Stimulated activated CD8-positive, alpha-beta memory T cell treated with anti-CD3 and anti-CD28 coated beads, Interleukin-7, amount 100 ng/mL, for 4 hours (primary cell): ENCODE data around the gene SLC39A11.
"Not testable (repeated sequence)": the region's sequence is repeated elsewhere in the genome, so short reads cannot be mapped to it uniquely, and the experiment has no call there.

Source experiments
- DNase-seq, 2 donors: peaks; one replicate each; pipeline ENCODE4 v3.0.0-alpha.2; 2020; ENCODE audit warnings: low read depth in 2 of 2

The SLC39A11 gene, protein sequence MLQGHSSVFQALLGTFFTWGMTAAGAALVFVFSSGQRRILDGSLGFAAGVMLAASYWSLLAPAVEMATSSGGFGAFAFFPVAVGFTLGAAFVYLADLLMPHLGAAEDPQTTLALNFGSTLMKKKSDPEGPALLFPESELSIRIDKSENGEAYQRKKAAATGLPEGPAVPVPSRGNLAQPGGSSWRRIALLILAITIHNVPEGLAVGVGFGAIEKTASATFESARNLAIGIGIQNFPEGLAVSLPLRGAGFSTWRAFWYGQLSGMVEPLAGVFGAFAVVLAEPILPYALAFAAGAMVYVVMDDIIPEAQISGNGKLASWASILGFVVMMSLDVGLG

DNA sequence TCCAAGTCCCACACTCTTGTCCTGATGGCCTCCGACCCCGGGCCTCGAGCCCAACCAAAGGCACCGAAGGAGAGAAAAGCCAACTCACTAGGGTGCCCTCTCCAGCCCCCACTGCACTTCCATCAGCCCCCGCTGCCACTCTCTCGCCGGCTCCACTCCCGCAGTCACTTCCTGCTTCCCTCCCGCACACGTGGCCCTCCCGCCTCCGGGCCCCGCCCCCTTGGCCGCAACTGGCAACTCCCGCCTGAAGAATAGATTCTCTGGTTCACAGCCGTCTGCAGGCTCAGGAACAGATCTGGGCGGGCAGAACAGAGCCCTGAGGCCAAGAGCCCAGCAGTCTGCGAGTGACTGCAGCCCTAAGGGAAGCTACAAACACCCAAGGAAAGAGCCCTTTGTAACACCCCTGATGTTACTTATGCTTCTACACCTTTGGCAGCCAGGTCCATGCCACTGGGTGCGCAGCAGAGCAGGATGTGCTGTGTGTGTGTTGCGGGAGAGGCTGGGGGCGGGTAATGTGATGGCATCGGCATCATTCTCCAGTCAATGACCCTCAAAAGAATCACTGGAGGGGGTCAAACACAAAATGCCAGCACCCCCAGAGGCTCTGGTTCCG, at the start of gene SLC39A11:
Gene SLC39A11 (minus strand): TSS at position 166 of the 613 bp plus-strand sequence. CDS start 3,924 bp downstream, outside the sequence.
- DNase-seq, result peak; percentile 82 to 88

DNA sequence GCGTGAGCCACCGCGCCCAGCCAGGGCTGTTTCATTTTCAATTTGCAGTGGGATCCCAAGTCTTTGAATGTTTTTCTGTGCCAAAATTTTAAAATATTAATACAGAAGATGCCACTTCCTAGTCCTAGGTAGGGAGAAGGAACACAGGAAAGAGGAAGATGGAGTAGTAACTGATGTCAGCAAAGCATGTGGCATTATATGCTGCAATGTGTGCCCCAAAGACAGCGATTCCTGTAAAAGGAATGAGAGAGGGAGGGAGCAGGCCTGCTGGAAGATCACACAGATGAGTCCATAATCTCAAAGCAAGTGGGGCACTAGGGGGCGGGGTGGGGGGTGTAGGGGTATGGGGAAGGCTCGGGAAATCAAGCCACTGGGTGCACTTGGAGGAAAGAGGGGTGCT, 48.9 kb upstream of the SLC39A11 start:
- no peak for DNase-seq

DNA sequence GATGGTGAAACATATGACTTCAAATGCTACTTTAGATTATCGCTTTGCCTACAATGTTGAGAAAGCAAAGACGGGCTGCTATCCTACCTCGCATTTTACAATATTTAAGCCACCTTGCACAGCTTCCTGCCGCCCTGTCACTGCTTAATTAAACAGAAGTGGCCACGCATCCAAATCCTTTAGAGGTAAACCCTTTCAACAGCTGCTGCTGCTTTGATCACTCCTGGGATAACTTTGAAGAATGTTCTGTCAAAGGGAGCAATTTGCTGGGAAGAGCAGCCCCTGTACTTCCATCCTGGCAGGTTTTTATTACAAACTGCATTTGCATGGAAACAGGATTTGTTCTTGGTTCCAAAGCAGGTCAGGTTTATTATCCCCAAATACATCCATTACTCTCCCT, 48.1 kb upstream of the SLC39A11 start:
- DNase-seq, result no peak

DNA sequence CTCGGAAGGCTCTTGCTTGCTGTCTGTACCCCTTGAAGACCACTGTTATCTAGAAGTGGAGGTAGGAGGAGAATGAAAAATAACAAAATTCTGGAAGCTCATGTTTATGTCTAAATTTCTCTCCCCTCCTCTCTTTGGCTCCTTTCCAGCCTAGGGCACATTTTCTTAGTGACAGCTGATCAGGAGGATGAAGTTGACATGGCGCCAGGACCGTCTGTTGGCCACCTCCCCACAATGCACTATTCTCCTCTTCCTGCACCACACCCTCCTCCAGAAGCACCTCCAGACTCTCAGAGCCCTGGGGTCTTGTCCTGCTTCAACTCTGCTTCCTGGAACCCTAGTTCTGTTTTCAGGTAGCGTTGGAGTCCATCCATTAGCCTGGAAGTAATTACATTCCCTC, 46.8 kb upstream of the SLC39A11 start:
- DNase-seq, result no peak

DNA sequence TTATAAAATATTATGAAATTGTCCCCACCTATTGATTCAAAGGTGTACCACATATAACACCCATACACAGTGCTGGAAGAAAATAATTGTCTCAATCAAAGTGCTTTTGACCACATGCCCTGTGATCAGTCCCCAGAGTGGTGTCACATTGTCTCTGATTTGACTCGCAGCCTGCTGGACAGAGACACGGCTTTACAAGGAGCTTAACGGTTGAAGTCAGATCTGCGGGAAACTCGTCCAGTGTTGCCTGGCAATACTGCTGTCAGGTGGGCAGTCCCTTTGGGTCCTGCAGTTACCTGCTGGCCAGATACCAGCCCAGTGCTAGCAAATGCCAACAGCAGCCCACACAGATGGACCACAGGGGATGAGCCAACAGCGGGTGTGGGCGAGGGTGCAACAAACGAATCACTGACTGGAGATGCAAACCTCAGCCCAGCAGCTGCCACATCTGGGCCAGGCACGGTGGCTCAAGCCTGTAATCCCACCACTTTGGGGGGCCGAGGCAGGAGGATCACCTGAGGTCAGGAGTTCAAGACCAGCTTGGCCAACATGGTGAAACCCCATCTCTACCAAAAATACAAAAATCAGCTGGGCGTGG, 46.2 kb upstream of the SLC39A11 start:
- DNase-seq, result no peak

DNA sequence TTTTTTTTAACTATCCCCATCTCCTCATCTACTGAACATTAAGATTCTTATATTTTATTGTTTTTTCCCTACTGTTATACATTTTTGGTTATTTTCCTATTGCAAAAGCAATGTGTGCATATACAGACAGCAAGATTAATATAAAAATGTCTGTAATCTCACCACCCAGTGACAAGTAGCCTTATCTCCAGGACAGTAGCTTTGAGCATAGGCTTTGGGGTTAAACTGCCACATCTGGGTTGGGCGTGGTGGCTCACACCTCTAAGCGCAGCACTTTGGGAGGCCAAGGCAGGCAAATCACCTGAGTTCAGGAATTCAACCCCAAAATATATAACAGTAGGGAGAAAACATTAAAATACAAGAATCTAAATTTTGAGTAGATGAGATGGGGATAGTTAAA, 44.9 kb upstream of the SLC39A11 start:
- DNase-seq, result no peak

DNA sequence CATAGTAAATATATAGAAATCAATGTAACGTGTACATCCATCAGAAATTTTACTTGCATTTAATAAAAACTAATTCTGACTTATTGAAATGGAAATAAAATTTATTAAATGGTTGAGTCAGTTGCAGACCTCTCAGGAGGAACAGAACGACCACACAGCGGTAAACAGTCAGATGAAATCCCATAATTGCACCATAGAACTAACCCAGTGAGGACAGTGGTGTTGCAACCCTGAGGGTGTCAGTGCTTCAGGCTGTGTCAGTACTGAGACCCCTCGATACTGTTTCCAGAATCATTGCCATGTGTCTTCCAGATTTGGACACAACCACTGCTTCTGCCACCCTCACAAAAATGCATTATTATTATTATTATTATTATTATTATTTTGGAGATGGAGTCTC, 43.3 kb upstream of the SLC39A11 start:
- no peak for DNase-seq

DNA sequence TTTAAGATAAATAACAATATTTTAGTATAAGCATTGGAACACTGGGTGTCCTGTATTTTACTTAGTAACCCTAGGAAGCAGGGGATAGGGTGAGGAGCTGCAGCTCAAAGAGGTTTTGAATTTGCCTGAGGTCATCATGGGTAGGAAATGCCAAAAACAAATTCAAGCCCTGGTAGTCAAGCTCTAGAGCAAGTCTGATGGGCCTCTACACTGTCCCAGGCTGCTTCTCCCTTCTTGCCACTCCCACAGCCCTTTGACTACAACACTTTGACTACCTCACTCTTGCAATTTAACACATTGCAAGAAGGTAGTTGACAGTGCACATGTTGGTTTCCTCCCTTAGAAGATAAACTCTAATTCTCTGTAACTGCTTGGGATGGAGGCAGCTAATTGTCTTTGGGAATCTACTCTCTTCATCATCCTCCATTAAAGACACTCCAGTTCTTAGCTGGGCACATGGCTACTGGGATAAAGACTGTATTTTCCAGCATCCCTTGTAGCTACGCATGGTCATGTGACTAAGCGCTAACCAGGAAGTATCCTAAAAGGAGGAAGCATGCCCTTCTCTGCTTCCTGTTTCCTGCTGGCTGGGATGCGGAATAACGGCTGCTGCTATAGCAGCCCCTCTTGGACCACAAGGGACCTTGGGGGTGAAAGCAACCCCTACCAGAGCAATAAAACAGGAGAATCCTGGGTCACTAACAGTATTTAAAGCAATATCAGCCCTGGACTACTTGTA, 41.6 kb upstream of the SLC39A11 start:
- no peak for DNase-seq

DNA sequence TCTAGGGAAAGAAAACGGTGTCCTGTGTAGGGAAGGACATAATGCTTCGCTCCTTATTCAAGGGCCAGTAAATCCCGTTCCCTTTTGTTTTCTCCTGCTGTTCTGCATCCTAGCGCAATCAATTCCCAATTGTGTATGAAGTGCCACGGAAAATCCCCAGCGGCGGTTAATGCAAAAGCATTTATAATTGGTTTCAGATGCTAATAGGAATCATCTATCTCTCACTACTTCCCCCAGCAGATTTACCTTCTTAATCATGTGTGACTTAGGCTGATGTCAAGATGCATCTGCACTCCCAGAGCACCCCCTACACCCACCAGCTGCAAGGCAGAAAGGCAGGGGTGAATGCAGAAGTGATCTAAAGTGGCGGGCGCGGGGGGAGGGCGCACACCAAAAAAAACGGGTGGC, 39.6 kb upstream of the SLC39A11 start:
- no peak for DNase-seq

DNA sequence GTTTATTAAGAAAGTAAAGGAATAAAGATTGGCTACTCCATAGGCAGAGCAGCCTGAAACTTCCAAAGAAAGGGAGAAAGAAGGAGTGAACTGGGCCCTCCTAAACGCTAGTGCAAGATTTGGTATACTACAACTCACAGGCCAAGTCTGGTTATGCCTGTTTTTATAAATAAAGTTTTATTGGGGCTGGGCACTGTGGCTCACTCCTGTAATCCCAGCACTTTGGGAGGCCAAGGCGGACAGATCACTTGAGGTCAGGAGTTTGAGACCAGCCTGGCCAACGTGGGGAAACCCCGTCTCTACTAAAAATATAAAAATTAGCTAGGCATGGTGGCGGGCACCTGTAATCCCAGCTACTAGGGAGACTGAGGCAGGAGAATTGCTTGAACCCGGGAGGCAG, 39.0 kb upstream of the SLC39A11 start:
- DNase-seq, result not testable (repeated sequence)

DNA sequence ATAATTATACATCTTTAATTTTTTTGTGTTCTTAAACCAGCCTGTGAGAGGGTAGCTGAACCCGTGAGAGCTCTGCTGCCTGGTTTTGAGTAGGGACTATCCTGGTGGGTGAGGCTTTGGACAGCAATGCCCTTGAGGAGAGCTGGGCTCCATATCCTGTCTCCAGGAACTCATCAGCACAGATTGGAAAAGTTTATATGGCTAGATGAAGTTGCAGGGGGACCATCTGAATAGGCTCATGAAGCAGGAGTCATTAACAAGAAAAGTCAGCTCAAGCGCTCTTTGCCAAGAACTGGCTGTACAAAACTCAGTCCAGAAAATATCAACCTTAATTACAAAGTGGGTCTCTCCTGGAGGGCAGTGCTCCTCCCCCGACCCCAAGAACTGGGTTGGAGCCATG, 38.5 kb upstream of the SLC39A11 start:
- no peak for DNase-seq

DNA sequence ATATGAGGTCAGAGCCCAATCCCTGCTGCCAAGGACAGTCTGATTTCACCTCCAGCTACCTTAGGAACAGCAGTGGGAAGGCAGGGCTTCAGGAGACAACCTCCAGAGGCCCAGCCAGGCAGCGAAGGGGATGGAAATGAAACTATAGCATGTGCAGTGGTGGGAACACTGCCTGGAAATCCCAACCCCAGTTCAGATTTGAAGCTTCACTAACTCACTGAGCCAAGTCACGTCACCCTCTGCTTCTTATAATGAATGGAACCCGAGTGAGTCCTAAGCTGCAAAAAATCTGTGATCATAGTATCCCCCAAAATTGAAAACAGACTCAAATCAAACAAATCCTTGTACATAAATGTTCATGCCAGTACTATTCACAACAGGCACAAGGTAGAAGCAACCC, 36.0 kb upstream of the SLC39A11 start:
- no peak for DNase-seq

DNA sequence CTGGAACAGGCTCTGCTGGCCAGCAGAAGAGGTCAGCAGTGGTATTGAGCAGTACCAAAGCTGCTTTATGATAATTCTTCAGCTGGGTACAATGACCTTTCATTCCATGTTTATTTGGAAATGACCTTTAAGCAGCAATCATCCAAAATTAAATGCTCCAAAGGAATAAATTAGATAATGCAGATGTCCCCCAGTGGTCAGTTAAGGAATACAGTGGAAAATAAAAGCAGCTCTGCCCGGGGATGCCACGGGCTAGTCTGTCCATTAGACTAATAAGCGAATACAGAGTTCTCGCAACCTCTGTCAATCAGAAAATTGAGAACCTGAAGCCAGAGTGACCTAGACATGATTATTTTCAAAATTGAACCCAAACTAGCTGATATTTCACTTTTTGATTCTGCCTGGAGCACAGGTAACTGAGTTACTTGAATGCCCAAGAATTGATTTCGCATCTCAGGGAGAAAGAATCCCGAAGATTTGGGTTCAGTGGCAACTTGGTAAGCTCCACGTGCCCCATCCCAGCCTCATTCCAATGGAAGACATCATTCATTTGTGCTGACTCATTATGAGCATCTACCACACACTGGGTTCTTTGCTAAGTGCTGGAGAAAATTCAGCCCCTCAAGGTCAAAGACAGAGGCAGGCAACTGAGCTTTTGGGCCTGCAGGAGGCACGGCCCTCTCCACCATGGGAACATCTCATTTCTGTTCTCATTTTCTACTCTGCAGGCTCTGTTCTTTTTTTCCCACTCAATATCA, 34.4 kb upstream of the SLC39A11 start:
- no peak for DNase-seq

DNA sequence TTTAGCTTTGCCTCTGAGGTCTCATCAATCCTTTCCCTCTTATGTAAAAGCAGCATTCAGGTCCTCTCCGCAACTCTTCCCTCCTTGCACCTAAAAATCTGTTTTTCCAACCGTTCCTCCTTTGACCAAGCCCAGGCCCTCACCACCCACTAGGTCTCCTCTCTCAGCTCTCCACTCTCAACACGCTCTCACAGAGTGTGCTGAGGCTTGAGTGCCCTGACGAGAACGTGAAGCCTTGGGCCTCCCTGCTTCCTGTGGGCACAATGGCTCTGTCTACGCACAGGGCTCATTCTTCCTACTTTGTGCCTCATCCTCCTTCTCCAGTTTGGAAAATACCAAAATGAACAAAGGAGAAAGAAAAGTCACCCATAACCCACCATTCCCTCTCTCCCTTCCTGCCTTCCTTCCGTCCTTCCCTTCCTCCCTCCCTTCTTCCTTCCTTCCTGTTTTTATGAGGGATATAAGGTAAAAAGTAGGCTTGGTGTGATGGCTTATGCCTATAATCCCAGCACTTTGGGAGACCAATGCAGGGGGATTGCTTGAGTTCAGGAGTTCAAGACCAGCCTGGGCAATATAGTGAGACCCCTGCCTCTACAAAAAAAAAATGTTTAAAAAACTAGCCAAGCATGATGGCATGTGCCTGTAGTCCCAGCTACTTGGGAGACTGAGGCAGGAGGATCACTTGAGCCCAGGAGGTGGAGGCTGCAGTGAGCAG, 31.3 kb upstream of the SLC39A11 start:
- no peak for DNase-seq

DNA sequence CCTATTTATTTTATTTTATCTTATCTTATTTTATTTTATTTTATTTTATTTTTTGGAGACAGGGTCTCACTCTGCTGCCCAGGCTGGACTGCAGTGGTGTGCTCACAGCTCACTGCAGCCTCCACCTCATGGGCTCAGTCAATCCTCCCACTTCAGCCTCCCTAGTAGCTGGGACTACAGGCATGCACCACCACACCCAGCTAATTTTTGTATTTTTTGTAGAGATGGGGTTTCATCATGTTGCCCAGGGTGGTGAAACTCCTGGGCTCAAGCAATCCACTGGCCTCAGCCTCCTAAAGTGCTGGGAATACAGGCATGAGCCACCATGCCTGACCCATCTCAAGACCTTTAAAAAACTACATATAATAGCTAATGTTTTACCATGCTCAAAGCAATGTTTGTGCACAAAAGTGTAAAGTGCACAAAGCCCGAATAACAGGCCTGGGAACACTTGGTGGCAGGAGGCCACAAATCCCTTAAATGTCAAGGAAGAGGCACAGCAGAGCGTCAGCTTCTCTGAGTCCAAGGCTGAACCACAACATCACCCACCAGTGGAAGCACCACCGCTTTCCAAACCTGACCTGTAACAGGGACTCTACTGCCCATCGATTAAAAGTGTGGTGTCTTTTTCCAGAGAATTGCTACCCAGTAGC, 30.6 kb upstream of the SLC39A11 start:
- no peak for DNase-seq

DNA sequence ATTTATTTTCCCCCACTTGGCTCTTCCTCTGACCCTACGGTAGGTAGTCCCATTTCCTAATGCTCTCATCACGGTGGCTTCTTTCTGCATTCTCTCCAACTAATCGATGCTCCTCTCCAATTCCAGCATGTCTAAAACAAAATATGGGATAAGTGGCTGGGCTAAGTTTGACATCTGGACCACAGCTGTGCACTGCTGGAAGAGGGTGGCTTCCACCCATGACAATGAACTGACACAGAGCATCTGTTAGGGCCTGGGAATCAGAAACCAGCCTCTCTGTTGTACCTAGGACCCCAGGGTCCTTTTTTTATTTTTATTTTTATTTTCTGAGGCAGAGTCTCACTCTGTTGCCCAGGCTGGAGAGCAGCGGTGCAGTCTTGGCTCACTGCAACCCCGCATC, 29.0 kb upstream of the SLC39A11 start:
- DNase-seq, result no peak

DNA sequence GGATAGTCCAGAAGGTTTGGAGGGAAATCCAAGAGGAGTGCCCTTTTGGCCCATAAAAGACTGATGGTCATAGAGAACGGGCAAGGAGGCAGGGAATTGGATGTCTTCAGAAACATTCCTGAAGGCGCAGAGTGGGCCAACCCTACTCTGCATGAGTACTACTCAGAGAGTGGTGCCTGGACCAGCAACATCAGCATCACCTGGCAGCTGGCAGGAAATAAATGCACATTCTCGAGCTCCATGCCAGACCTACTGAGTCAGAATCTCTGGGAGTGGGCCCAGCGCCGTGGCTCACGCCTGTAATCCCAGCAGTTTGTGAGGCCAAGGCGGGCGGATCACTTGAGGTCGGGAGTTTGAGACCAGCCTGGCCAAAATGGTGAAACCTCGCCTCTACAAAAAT, 27.1 kb upstream of the SLC39A11 start:
- DNase-seq, result no peak

DNA sequence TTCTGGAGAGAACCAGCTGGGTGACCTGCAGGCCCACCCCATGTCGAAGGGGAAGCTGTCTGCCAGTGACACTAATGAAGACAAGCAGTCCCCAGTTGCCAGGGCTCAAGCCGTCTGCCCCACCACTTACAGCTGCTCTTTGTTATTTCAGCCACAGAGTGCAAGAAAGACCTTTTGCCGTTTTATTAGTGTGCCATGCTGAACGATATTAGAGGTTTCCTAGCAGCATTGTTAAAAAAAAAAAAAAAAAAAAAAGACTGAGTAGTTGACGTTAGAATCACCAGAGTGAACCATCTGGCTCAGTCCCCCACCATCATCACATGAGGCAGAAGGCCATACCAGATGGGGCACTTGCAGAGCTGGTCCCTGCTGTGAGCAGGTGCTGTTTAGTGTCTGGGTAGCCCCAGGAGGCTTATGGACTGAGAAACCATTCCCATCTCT, 26.5 kb upstream of the SLC39A11 start:
- no peak for DNase-seq

DNA sequence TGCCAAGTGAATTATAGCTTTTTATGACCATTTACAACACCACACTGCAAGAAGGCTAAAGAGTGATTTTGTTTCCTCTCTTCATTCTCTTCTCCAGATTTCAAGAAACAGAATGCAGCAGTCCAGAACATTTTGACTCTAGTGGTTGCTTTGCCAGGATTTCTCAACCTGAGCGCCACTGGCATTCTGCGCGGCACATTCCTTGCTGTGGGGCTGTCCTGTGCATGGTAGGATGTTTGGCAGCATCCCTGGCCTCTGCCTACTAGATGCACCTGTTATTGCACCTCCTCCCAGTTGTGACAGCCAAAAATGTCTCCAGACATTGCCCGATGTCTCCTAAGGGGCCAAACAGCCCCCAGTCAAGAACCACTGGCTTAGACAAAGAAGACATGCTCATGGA, 25.7 kb upstream of the SLC39A11 start:
- no peak for DNase-seq

DNA sequence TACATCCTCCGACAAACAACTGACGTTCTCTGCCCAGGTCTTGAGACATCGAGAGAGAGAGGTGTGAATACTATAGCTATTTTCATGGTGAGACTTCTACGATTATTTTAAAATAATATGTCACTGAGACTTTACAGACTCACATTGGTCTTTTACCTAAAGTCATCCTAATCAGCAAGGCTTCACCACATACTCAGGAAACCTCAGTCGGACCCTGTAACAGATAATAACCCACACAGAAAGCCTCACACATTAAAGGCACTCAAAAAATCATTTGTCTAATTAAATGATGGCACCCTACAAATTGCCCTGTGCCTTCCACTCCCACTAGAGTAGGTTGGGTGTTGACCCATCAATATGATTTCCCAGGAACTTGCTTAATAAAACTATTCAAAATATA, 19.8 kb upstream of the SLC39A11 start:
- no peak for DNase-seq

DNA sequence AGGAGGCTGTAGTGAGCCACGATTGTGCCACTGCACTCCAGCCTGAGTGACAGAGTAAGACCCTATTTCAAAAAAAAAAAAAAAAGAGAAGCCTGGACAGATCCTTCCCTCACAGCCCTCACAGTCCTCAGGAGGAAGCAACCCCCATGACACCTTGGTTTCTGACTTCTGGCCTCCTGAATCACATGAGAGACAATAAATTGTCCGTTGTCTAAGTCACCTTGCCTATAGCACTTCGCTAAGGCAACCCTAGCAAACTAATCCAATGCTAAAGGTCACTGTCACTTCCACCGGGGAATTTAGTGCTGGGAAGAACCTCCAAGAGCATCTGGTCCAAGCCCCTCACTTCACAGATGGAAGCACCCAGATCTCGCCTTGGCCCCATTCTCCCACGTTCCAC, 18.9 kb upstream of the SLC39A11 start:
- DNase-seq, result no peak
